ENCODE results near the gene SURF4.
A peak's percentile ranks its signal among the peaks of the same experiment; 100 is the strongest.

Gene SURF4

DNA sequence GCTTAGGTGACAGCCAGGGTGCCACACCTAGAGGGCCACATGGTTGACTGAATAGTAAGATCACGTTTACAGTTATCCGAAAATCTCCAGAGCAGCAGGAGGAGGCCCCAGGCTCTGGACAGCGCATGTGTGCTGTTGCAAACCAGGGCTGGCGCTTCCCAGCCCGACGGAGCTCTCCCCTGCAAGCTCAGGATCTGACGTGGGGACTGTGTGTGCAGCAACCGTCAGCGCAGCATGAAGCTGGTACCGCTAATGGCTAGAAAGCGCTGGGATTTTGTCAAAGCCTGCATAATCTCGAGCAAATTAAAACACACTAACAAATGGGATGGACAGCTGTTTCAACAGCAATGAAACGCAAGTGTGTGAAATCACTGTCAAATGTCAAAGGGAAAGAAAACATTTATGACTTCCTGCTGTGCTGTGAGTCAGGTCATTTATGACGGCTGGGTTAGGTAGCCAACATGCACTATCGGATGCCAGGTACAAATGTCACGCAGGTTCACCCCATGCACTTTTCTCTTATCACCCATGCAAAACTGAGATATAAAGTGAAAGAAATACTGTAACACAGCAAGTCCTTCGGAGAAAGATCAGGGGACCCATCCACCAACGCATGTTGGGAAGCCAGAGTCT, 7.5 kb downstream of the SURF4 start:
- TF ChIP-seq, protein P1, sequence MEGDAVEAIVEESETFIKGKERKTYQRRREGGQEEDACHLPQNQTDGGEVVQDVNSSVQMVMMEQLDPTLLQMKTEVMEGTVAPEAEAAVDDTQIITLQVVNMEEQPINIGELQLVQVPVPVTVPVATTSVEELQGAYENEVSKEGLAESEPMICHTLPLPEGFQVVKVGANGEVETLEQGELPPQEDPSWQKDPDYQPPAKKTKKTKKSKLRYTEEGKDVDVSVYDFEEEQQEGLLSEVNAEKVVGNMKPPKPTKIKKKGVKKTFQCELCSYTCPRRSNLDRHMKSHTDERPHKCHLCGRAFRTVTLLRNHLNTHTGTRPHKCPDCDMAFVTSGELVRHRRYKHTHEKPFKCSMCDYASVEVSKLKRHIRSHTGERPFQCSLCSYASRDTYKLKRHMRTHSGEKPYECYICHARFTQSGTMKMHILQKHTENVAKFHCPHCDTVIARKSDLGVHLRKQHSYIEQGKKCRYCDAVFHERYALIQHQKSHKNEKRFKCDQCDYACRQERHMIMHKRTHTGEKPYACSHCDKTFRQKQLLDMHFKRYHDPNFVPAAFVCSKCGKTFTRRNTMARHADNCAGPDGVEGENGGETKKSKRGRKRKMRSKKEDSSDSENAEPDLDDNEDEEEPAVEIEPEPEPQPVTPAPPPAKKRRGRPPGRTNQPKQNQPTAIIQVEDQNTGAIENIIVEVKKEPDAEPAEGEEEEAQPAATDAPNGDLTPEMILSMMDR (IDR thresholded peaks at IDR 0.05; ENCODE audit: low read depth, low read length), result no peak
- peak in 1 of 2 donors; percentile 25 for DNase-seq (ENCODE audit: low read depth in 2 of 2)
- H3K4me3 ChIP-seq (replicated peaks in 1 of 2; ENCODE audit: low read depth in 2 of 2, low read length in 2 of 2), result no peak overlapping the region

DNA sequence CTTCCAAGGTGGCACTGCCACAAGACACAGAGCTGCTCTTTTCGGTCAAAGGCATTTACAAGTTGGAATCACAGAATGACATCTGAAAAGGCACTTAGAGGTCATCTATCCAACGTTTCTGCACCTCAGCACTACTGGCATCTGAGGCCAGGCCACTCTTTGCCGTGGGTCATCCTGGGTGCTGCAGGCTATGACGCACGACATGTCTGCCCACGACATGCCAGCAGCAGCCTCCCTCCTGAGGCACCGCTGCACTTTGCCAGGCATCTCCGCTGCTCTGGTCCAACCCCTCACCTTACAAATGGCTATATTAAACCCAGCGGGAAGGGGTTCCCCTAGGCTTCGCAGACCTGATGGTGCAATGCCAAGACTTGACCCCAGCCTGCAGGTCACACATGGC, 8.1 kb downstream of the SURF4 start:
- DNase-seq (ENCODE audit: low read depth in 2 of 2), result no peak
- TF ChIP-seq, protein P1 (IDR thresholded peaks at IDR 0.05; ENCODE audit: low read depth, low read length), result no peak
- no peak overlapping the region for H3K4me3 ChIP-seq (replicated peaks in 1 of 2; ENCODE audit: low read depth in 2 of 2, low read length in 2 of 2)

DNA sequence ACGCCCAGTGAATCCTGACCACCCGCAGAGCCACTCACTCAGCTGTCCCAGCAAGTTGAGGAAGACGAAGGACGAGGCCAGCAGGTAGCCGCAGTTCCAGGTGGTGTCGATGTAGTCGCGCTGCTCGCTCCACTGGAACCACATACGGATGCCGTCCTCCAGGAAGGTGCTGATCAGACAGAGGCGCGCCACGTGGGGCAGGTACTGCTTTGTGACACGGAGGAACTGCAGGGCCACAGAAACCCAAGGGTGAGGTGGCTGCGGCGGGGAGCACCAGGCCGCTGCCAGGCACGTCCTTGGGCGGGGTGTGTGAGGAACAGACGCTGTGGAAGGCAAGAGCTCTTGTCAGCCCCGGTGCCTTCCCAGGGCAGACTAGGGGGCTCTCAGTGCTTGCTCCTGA, 8.6 kb downstream of the SURF4 start:
- H3K4me3 ChIP-seq (replicated peaks in 1 of 2; ENCODE audit: low read depth in 2 of 2, low read length in 2 of 2), result no peak overlapping the region
- TF ChIP-seq, protein P1 (IDR thresholded peaks at IDR 0.05; ENCODE audit: low read depth, low read length), result no peak
- no peak for DNase-seq (ENCODE audit: low read depth in 2 of 2)

DNA sequence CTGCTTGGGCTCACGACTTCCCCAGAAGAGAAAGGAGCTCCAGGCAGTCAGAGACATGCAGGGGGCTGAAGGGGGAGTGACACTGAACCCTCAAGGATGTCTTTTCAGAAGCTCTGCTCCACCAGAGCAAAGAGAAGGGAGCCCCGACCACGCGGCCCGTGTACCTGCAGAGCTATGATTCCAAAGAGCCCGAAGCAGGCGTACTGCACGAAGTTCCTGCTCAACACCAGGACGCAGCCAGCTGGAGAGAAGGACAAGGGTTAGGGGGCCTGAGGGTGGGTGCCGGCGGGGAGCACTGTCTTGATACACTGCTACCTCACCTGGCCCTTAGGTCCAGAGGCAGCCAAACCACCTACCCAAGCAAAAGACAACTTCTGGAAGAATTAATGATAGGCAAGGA, 9.4 kb downstream of the SURF4 start:
- DNase-seq (ENCODE audit: low read depth in 2 of 2), result no peak
- TF ChIP-seq, protein P1 (IDR thresholded peaks at IDR 0.05; ENCODE audit: low read depth, low read length), result no peak
- no peak overlapping the region for H3K4me3 ChIP-seq (replicated peaks in 1 of 2; ENCODE audit: low read depth in 2 of 2, low read length in 2 of 2)

DNA sequence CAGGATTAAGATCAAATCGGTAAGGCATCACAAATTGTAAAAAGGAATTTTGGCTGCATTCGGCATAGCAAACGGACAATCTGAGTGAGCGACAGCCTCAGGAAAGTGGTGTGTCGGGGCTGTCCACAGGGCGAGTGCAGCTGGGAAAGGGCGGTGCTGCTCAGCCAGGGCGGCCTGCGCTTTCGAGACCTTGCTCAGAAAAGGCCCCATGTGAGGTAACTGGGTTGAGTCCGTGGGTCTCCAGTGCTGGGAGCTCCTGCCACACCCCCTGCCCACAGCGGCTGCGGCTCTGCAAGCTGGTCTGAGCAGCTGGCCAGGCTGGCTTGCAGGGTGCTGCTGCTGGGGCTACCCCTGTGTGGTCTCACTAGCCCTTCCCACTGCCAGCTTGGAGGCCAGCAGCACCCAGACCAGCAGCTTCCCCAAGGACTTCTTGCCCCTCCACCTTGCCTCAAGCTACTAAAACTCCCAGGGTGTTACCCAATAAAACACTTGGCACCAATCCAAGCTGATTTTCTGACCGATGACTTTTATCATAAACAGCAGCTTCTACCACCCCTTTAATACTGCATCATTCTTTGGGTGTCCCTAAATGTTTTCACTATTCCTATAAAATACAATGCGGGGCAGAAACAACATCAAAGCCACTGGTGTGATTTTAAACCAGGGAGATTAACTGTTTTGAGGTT, 13.4 kb downstream of the SURF4 start:
- TF ChIP-seq, protein P1 (IDR thresholded peaks at IDR 0.05; ENCODE audit: low read depth, low read length), result no peak

DNA sequence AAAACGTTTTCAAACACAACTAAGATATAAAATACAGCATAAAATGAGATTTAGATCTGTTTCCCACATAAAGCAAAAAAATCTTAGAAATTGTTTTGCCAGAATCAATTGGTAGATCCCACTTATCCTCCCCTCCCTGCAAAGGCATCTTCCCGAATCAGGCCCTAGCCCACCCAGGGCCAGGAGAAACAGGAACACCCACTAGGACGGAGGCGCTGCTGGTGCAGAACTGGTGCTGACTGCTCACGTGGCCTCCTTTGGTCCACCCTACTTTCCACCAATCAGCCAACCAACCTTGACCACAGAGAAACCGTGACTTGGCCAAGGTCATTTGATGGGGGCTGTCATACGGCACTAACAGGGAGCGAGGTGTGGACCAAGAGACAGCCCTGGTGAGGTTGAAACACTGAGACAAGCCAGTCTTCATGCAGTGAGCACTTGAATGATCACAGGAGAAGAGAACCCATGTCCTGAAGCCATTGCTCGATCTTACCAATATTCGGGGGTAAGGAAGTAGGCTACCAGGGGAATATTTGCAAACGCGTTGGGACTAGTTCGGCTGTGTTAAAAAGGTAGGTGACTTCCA, 14.3 kb downstream of the SURF4 start:
- TF ChIP-seq, protein P1 (IDR thresholded peaks at IDR 0.05; ENCODE audit: low read depth, low read length), result no peak
- H3K4me3 ChIP-seq (replicated peaks in 1 of 2; ENCODE audit: low read depth in 2 of 2, low read length in 2 of 2), result no peak overlapping the region
- no peak for DNase-seq (ENCODE audit: low read depth in 2 of 2)

More for the DNA sequence above, 13.4 kb downstream of the SURF4 start:
- DNase-seq (ENCODE audit: low read depth in 2 of 2), result peak; percentile 34 to 42
- H3K4me3 ChIP-seq (replicated peaks in 1 of 2; ENCODE audit: low read depth in 2 of 2, low read length in 2 of 2), result no peak overlapping the region
